LNCaP clone FGC (cell line): ENCODE data around the gene KIFC3.

Experiments used
- DNase-seq: peaks from one replicate; pipeline ENCODE4 v3.0.0-alpha.2; 2011; ENCODE audit warnings: low read depth
- H3K4me3 ChIP-seq: 2 replicates; pipeline ENCODE4 v1.5.1; 2011; ENCODE audit warnings: mild to moderate bottlenecking, low read depth, low read length, control low read depth
- CTCF ChIP-seq: IDR thresholded peaks from 2 replicates; pipeline ENCODE4 v1.5.1; 2012; ENCODE audit warnings: mild to moderate bottlenecking; ENCODE audit not compliant: control insufficient read depth, insufficient read depth; ENCODE audit errors: extremely low read depth

The KIFC3 gene

GRCh38 chr16:57724531-57724930 lies 77.8 kb downstream of the KIFC3 start:
- no peak for TF ChIP-seq CTCF
- no peak for DNase-seq
- no peak overlapping the region for H3K4me3 ChIP-seq

GRCh38 chr16:57723170-57723569 lies 79.1 kb downstream of the KIFC3 start:
- no peak overlapping the region for H3K4me3 ChIP-seq
- TF ChIP-seq CTCF, result no peak
- DNase-seq, result no peak

GRCh38 chr16:57722651-57723050 lies 79.6 kb downstream of the KIFC3 start:
- no peak for DNase-seq
- H3K4me3 ChIP-seq, result no peak overlapping the region
- TF ChIP-seq CTCF, result no peak

GRCh38 chr16:57722210-57722499 lies 80.1 kb downstream of the KIFC3 start:
- no peak for DNase-seq
- no peak overlapping the region for H3K4me3 ChIP-seq
- no peak for TF ChIP-seq CTCF

- DNase-seq, result no peak
- TF ChIP-seq CTCF, result no peak
Measured at GRCh38 chr16:57721356-57722209, 80.7 kb downstream of the KIFC3 start.

GRCh38 chr16:57720142-57720575 lies 82.1 kb downstream of the KIFC3 start:
- DNase-seq, result no peak
- TF ChIP-seq CTCF, result peak; percentile 80

More at GRCh38 chr16:57721356-57722209, 80.7 kb downstream of the KIFC3 start:
- H3K4me3 ChIP-seq, result no peak overlapping the region

GRCh38 chr16:57714047-57714446 lies 88.2 kb downstream of the KIFC3 start:
- no peak overlapping the region for H3K4me3 ChIP-seq
- TF ChIP-seq CTCF, result no peak
- DNase-seq, result no peak

More at GRCh38 chr16:57720142-57720575, 82.1 kb downstream of the KIFC3 start:
- H3K4me3 ChIP-seq, result no peak overlapping the region
